ENCODE measurements around the gene LGALS3BP. TPM values are rescaled to one million over a fixed set of nuclear protein-coding genes. Genes with fewer than 3 reads are reported as not detected.

The LGALS3BP gene
- total and polyA plus RNA-seq, 2 experiments from 2014 or later: 15.1 to 36.5 TPM

DNA sequence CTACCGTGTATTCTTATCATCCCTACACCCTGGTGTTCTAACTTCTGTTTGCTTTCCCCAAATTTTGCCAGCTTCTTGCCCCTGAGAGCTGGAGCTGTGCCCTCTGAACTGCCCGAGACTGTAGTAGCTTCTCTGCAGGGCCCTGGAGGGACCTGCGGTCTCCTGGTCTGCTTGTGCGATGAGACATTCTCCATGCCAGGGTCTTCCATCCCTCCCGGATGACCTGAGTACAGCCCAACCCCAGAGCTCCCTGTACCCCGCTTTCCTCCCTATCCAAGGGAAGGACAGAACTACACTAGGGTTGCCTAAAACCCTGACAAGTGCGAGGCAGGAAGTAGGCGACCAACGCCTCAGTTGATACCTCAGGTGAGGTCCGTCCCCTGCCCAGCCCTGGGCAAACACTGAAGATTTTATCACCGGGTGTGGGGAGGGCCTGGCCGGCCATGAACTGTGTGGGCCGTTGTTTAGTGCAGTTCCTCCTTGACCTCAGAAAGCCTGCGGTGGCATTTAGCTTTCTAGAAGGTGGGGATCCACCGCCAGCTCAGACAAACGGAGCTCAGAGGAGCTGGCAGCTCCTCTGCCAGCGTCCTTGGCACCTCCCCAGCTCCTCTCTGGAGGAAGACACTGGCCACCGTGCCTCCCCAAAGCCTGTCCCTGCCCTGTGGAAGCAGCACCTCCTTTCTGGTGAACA, 16.2 kb upstream of the LGALS3BP start (continued):
- TF ChIP-seq, protein P1, sequence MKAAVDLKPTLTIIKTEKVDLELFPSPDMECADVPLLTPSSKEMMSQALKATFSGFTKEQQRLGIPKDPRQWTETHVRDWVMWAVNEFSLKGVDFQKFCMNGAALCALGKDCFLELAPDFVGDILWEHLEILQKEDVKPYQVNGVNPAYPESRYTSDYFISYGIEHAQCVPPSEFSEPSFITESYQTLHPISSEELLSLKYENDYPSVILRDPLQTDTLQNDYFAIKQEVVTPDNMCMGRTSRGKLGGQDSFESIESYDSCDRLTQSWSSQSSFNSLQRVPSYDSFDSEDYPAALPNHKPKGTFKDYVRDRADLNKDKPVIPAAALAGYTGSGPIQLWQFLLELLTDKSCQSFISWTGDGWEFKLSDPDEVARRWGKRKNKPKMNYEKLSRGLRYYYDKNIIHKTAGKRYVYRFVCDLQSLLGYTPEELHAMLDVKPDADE (IDR thresholded peaks at IDR 0.05): no peak
- TF ChIP-seq, protein P2, sequence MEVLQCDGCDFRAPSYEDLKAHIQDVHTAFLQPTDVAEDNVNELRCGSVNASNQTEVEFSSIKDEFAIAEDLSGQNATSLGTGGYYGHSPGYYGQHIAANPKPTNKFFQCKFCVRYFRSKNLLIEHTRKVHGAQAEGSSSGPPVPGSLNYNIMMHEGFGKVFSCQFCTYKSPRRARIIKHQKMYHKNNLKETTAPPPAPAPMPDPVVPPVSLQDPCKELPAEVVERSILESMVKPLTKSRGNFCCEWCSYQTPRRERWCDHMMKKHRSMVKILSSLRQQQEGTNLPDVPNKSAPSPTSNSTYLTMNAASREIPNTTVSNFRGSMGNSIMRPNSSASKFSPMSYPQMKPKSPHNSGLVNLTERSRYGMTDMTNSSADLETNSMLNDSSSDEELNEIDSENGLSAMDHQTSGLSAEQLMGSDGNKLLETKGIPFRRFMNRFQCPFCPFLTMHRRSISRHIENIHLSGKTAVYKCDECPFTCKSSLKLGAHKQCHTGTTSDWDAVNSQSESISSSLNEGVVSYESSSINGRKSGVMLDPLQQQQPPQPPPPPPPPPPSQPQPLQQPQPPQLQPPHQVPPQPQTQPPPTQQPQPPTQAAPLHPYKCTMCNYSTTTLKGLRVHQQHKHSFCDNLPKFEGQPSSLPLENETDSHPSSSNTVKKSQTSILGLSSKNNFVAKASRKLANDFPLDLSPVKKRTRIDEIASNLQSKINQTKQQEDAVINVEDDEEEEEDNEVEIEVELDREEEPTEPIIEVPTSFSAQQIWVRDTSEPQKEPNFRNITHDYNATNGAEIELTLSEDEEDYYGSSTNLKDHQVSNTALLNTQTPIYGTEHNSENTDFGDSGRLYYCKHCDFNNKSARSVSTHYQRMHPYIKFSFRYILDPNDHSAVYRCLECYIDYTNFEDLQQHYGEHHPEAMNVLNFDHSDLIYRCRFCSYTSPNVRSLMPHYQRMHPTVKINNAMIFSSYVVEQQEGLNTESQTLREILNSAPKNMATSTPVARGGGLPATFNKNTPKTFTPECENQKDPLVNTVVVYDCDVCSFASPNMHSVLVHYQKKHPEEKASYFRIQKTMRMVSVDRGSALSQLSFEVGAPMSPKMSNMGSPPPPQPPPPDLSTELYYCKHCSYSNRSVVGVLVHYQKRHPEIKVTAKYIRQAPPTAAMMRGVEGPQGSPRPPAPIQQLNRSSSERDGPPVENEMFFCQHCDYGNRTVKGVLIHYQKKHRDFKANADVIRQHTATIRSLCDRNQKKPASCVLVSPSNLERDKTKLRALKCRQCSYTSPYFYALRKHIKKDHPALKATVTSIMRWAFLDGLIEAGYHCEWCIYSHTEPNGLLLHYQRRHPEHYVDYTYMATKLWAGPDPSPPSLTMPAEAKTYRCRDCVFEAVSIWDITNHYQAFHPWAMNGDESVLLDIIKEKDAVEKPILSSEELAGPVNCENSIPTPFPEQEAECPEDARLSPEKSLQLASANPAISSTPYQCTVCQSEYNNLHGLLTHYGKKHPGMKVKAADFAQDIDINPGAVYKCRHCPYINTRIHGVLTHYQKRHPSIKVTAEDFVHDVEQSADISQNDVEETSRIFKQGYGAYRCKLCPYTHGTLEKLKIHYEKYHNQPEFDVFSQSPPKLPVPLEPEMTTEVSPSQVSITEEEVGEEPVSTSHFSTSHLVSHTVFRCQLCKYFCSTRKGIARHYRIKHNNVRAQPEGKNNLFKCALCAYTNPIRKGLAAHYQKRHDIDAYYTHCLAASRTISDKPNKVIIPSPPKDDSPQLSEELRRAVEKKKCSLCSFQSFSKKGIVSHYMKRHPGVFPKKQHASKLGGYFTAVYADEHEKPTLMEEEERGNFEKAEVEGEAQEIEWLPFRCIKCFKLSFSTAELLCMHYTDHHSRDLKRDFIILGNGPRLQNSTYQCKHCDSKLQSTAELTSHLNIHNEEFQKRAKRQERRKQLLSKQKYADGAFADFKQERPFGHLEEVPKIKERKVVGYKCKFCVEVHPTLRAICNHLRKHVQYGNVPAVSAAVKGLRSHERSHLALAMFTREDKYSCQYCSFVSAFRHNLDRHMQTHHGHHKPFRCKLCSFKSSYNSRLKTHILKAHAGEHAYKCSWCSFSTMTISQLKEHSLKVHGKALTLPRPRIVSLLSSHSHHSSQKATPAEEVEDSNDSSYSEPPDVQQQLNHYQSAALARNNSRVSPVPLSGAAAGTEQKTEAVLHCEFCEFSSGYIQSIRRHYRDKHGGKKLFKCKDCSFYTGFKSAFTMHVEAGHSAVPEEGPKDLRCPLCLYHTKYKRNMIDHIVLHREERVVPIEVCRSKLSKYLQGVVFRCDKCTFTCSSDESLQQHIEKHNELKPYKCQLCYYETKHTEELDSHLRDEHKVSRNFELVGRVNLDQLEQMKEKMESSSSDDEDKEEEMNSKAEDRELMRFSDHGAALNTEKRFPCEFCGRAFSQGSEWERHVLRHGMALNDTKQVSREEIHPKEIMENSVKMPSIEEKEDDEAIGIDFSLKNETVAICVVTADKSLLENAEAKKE (CRISPR knock-in tag; IDR thresholded peaks at IDR 0.05): no peak
- TF ChIP-seq ZNF331 (CRISPR knock-in tag; IDR thresholded peaks at IDR 0.05; ENCODE audit: low read depth): no peak

DNA sequence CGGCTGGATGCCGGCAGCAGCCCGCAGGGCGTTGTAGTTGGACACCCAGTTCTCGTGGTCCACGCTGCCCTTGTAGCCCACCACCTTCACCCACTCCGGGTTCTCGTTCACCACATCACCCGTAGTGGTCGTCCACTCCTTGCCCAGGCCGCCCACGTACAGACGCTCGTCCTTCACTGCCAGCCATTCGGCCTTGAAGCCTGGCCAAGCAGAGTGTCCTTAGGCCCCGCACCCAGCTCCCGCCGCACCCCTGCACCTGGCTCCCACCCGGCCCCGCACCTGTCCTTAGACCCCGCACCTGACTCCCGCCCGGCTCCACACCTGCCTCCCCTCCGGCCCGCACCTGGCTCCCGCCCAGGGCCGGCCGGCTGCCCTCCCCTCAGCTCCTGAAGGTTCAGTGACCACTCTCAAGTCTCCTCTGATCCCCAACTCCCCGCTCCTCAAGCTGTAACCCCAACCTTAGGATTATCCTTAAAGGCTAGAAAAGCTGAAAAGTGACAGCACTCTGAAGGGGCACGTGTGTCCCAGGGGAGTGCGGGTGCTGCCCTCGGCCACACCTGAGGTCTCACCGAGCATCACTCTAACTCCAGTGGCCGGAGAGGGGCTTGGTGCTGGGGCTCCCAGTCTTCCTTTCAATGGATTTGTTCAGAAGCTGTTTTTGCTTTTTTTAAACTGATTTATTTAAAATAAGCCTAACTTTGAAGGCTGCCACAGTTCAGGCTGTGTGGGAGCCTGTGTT, 15.5 kb upstream of the LGALS3BP start:
- Histone ChIP-seq H3K4me2 (no peak overlapping the region), H3F3A (replicated peaks; ENCODE audit: low read depth) (no peaks in the 10 kb centered on the region), H3K4me1 (ENCODE audit: insufficient read depth) (no peaks in the 10 kb centered on the region), H3K36me3 (ENCODE audit: insufficient read depth) (no peaks in the 10 kb centered on the region), H2AFZ (no peak overlapping the region), H3K4me3 (no peak overlapping the region), H3K27ac (ENCODE audit: low read depth) (no peak overlapping the region), H3K9me2 (ENCODE audit: insufficient read depth) (no peaks in the 10 kb centered on the region), H3K79me2 (replicated peaks; ENCODE audit: insufficient read depth) (no peaks in the 10 kb centered on the region), H3K27me3 (ENCODE audit: insufficient read depth) (no peaks in the 10 kb centered on the region), H4K20me1 (replicated peaks; ENCODE audit: insufficient read depth) (peaks cover 3% of the 10 kb centered on the region; the same call in 1 of the 2 replicates)
- TF ChIP-seq NANOG (IDR thresholded peaks at IDR 0.05; ENCODE audit: borderline replicate concordance) (no peak), ZNF114 (CRISPR knock-in tag; IDR thresholded peaks at IDR 0.05) (no peak), JUNB (IDR thresholded peaks at IDR 0.05; ENCODE audit: unreplicated experiment) (no peak), STAT1 (IDR thresholded peaks at IDR 0.05; ENCODE audit: unreplicated experiment) (no peak), EZH2 (IDR thresholded peaks at IDR 0.05; ENCODE audit: low read depth, unreplicated experiment) (no peak)
- TF ChIP-seq, protein P3, sequence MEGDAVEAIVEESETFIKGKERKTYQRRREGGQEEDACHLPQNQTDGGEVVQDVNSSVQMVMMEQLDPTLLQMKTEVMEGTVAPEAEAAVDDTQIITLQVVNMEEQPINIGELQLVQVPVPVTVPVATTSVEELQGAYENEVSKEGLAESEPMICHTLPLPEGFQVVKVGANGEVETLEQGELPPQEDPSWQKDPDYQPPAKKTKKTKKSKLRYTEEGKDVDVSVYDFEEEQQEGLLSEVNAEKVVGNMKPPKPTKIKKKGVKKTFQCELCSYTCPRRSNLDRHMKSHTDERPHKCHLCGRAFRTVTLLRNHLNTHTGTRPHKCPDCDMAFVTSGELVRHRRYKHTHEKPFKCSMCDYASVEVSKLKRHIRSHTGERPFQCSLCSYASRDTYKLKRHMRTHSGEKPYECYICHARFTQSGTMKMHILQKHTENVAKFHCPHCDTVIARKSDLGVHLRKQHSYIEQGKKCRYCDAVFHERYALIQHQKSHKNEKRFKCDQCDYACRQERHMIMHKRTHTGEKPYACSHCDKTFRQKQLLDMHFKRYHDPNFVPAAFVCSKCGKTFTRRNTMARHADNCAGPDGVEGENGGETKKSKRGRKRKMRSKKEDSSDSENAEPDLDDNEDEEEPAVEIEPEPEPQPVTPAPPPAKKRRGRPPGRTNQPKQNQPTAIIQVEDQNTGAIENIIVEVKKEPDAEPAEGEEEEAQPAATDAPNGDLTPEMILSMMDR (conservative IDR thresholded peaks at IDR 0.05; ENCODE audit: low read depth in 2 of 2): no peak
- TF ChIP-seq, protein P4, sequence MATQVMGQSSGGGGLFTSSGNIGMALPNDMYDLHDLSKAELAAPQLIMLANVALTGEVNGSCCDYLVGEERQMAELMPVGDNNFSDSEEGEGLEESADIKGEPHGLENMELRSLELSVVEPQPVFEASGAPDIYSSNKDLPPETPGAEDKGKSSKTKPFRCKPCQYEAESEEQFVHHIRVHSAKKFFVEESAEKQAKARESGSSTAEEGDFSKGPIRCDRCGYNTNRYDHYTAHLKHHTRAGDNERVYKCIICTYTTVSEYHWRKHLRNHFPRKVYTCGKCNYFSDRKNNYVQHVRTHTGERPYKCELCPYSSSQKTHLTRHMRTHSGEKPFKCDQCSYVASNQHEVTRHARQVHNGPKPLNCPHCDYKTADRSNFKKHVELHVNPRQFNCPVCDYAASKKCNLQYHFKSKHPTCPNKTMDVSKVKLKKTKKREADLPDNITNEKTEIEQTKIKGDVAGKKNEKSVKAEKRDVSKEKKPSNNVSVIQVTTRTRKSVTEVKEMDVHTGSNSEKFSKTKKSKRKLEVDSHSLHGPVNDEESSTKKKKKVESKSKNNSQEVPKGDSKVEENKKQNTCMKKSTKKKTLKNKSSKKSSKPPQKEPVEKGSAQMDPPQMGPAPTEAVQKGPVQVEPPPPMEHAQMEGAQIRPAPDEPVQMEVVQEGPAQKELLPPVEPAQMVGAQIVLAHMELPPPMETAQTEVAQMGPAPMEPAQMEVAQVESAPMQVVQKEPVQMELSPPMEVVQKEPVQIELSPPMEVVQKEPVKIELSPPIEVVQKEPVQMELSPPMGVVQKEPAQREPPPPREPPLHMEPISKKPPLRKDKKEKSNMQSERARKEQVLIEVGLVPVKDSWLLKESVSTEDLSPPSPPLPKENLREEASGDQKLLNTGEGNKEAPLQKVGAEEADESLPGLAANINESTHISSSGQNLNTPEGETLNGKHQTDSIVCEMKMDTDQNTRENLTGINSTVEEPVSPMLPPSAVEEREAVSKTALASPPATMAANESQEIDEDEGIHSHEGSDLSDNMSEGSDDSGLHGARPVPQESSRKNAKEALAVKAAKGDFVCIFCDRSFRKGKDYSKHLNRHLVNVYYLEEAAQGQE (IDR thresholded peaks at IDR 0.05; ENCODE audit: unreplicated experiment): no peak
- no peak overlapping the region for H3K27ac Mint-ChIP-seq
- no peaks in the 10 kb centered on the region for H3K9me3 Mint-ChIP-seq
- H3K4me1 Mint-ChIP-seq: no peaks in the 10 kb centered on the region
- ATAC-seq (no peak), DNase-seq (ENCODE audit: low spot score) (no peak)
- peaks cover 39% of the 10 kb centered on the region for H3K36me3 Mint-ChIP-seq (ENCODE audit: low read depth)
- H3K4me3 Mint-ChIP-seq: no peak overlapping the region
- H3K27me3 Mint-ChIP-seq (ENCODE audit: insufficient read depth, low read depth, poor library complexity): peaks cover 18% of the 10 kb centered on the region

Data from GM23338 (cell line).